ES-I3 (cell line): ENCODE data around the gene SART3.
"Not testable (repeated sequence)": the region's sequence is repeated elsewhere in the genome, so short reads cannot be mapped to it uniquely, and the experiment has no call there.

ENCODE experiments used
- H3K36me3 ChIP-seq: 2 replicates; pipeline ENCODE4 v1.6.1; 2013; ENCODE audit warnings: mild to moderate bottlenecking, low read length, control low read depth, moderate library complexity; ENCODE audit not compliant: insufficient read depth
- H3K4me1 ChIP-seq: 2 replicates; pipeline ENCODE4 v1.6.1; 2013; ENCODE audit warnings: mild to moderate bottlenecking, control low read depth, low read length; ENCODE audit not compliant: insufficient read depth
- H3K9ac ChIP-seq: 2 replicates; pipeline ENCODE4 v1.6.1; 2013; ENCODE audit warnings: low read depth, mild to moderate bottlenecking, low read length, moderate library complexity
- H3K9me3 ChIP-seq: 2 replicates; pipeline ENCODE4 v1.6.1; 2013; ENCODE audit warnings: mild to moderate bottlenecking, low read length, moderate library complexity; ENCODE audit not compliant: control insufficient read depth, insufficient read depth

SART3 gene

GRCh38 chr12:108495823-108496579 lies 65.0 kb downstream of the SART3 start:
- Histone ChIP-seq H3K9ac (no peak overlapping the region), H3K4me1 (no peaks in the 10 kb centered on the region), H3K9me3 (no peaks in the 10 kb centered on the region), H3K36me3 (no peaks in the 10 kb centered on the region)

DNA sequence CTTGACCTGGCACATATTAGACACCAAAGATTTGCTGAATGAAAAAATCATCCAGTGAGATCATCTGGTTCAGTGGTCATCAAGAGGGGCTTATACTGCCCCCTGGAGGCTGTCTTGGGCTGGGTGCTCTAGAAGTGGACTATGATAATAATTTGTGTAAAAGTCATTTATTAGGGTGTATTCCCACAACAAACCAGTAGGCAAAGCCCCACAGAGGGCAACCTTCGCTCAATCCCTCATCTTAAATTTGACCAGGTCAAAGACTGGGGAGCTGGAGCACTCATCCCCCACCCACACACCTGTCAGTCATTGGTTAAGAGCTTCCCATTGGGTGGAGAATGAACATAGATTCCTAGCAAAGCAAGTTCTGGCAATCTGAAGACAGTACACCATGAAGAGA lies 65.9 kb downstream of the SART3 start:
- Histone ChIP-seq H3K9ac (no peak overlapping the region), H3K9me3 (no peaks in the 10 kb centered on the region), H3K4me1 (no peaks in the 10 kb centered on the region), H3K36me3 (no peaks in the 10 kb centered on the region)

DNA sequence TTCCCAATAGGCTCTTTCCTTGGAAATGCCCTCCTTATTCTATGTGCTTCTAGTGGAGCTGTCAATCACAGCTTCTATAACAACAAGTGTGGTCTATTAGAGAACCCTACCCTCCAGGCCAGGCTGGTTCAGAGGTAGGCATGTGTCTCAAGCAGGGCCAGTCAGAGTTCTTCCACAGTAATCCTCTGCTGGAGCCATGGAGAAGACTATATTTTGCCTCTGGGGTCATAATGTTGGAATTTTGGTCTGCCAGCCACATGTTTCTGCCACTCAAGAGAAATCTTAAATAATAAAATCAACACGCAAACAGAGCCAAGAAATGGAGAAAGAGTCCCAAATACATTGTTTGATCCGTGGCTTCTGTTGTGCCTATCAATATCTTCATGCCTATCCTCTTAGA lies 69.7 kb downstream of the SART3 start:
- H3K36me3 ChIP-seq: no peaks in the 10 kb centered on the region
- H3K4me1 ChIP-seq: no peaks in the 10 kb centered on the region
- H3K9ac ChIP-seq: no peak overlapping the region
- no peaks in the 10 kb centered on the region for H3K9me3 ChIP-seq

- H3K4me1 ChIP-seq: peaks cover 15% of the 10 kb centered on the region
- H3K9ac ChIP-seq, H3K36me3 ChIP-seq, H3K9me3 ChIP-seq: not testable (repeated sequence)
Observed at GRCh38 chr12:108487029-108487428, 73.9 kb downstream of the SART3 start.

DNA sequence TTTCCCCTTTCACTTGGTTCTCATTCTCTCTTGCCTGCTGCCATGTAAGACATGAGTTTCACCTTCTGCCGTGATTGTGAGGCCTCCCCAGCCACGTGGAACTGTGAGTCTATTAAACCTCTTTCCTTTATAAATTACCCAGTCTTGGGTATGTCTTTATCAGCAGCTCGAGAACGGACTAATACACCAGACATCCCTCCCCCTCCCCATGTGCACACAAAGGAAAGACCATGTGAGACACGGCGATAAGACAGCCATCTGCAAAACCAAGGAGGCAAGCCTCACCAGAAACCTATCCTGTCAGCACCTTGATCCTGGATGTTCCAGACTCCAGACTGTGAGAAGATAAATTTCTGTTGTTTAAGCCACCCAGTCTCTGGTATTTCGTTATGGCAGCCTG lies 75.6 kb downstream of the SART3 start:
- H3K9me3 ChIP-seq, H3K36me3 ChIP-seq, H3K9ac ChIP-seq: not testable (repeated sequence)
- peaks cover 15% of the 10 kb centered on the region for H3K4me1 ChIP-seq

- Histone ChIP-seq H3K36me3 (no peaks in the 10 kb centered on the region), H3K9ac (no peak overlapping the region), H3K4me1 (peaks cover 15% of the 10 kb centered on the region), H3K9me3 (no peaks in the 10 kb centered on the region)
Observed at GRCh38 chr12:108484845-108485244, 76.1 kb downstream of the SART3 start.

DNA sequence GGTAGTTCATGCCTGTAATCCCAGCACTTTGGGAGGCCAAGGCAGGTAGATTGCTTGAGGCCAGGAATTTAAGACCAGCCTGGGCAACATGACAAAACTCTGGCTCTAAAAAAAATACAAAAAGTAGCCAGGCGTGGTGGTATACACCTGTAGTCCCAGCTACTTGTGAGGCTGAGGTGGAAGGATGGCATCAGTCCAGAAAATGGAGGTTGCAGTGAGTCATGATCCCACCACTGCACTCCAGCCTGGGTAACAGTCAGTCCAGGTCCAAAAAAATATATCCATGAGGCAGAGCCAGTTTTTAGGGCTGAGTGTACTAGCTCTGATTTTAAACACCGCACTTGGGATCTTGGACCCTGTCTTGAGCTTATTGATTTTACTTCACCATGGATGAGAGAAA lies 76.5 kb downstream of the SART3 start:
- peaks cover 15% of the 10 kb centered on the region for H3K4me1 ChIP-seq
- H3K9ac ChIP-seq: no peak overlapping the region
- no peaks in the 10 kb centered on the region for H3K36me3 ChIP-seq
- H3K9me3 ChIP-seq: no peaks in the 10 kb centered on the region

DNA sequence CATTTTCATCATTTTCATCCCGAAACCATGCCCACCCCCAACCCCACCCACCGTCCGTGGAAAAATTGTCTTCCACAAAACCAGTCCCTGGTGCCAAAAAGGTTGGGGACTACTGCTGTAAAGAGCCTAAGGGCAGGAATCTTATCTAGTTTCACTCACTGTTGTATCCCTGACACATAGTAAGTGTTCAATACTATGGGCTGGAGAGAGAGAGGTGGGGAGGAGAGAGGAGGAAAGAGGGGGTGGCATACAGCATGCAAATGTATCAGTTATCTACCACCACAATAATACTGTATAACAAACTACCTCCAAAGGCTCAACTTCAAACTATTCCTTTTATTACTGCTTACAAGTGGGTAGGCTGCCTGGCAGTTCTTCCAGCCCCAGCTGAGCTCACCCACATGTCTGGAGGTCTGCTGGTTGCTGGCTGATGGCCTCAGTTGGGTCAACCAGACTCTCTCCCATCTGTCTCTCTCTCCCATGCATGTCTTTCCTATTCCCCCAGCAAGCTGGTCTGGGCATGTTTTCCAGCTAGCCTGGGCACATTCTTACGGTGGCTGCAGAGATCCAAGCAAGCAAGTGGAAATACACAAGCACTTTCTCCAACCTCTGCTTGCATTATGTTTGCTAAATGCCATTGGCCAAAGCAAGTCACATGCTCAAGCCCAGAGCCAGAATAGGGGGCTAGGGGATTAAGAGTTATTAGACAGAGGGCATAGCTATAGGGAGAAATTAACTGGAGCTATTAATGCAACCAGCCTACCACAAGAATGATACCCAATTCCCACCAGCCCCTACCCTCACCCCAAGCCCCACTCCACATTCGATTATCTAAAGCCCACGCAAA lies 77.5 kb downstream of the SART3 start:
- Histone ChIP-seq H3K9ac (peak overlapping the region; percentile 1; the same call in 1 of the 2 replicates), H3K36me3 (no peaks in the 10 kb centered on the region)

DNA sequence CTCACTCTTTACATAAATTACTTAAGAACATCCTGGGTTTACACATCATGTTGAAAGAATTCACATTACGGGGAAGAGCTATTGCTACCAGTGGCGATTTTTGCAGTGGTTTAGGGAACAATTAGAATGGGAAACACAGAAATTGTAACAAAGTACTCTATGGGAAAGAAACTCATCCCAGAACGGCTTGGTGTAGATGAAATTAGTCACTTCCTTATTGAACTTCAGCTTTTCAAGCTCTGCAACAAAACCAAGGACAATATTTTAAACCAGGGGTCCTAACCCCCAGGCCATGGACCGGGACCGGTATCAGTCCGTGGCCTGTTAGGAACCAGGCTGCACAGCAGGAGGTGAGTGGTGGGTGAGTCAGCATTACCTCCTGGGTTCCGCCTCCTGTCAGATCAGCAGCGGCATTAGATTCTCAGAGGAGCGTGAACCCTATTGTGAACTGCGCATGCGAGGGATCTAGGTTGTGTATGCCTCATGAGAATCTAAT lies 78.2 kb downstream of the SART3 start:
- Histone ChIP-seq H3K9ac (peak overlapping the region; percentile 1; the same call in 1 of the 2 replicates), H3K4me1 (peaks cover 15% of the 10 kb centered on the region), H3K9me3 (no peaks in the 10 kb centered on the region), H3K36me3 (no peaks in the 10 kb centered on the region)

More for the DNA sequence above, 77.5 kb downstream of the SART3 start:
- H3K9me3 ChIP-seq: no peaks in the 10 kb centered on the region
- peaks cover 15% of the 10 kb centered on the region for H3K4me1 ChIP-seq

- Histone ChIP-seq H3K36me3 (no peaks in the 10 kb centered on the region), H3K9me3 (no peaks in the 10 kb centered on the region), H3K4me1 (peaks cover 15% of the 10 kb centered on the region), H3K9ac (no peak overlapping the region)
Observed at GRCh38 chr12:108479364-108480070, 81.5 kb downstream of the SART3 start.

DNA sequence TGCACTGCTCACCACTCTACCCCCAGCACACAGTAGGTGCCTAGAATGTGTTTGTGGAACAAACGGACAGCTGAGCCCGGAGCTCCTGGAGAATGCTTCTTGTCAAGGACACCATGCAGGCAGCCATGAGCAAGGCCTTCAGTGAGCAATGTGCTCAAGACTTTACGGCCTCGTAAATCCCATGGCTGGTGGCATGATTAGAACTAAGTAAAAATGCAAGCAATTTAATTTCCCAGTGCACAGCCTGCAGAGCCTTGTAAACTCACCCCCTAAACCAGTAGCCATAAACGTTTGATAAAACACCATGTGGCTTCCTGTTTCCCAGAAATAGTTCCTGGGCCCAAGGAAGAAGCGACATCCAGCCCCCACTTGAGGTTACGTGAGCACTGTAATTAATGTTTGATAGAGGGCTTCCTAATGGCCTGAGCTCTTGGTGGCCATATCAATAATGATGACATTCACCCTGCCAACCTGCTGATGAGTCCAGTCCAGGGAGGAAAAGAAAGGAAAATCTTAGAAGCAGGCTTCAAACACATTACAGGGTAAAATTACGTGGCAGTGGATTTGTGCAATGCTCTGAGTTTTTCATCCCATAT lies 82.3 kb downstream of the SART3 start:
- H3K9ac ChIP-seq: no peak overlapping the region
- peaks cover 11% of the 10 kb centered on the region for H3K4me1 ChIP-seq
- no peaks in the 10 kb centered on the region for H3K36me3 ChIP-seq
- H3K9me3 ChIP-seq: no peaks in the 10 kb centered on the region

DNA sequence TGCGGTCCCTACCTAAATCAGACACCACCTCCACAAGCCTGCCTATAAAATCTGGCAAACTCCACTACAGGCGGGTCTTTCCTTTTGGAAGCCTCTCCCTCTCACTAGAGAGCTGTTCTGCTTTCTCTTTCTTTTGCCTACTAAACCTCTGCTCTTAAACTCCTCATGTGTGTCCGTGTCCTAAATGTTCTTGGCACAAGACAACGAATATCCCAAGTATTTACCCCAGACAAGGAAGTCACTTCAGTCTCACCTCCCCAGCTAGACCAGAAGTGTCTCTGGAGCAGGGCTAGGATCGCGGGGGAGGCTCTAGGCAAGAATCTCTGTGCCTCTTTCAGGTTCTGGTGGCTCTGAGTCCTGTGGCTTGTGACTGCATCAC lies 83.1 kb downstream of the SART3 start:
- 0 out of 2 replicates have a peak, but pooled peaks cover 4% of the 10 kb centered on the region for H3K4me1 ChIP-seq
- no peaks in the 10 kb centered on the region for H3K9me3 ChIP-seq
- no peak overlapping the region for H3K9ac ChIP-seq
- H3K36me3 ChIP-seq: no peaks in the 10 kb centered on the region

GRCh38 chr12:108477055-108477880 lies 83.7 kb downstream of the SART3 start:
- H3K9me3 ChIP-seq: no peaks in the 10 kb centered on the region
- no peak overlapping the region for H3K9ac ChIP-seq
- no peaks in the 10 kb centered on the region for H3K4me1 ChIP-seq
- H3K36me3 ChIP-seq: no peaks in the 10 kb centered on the region
